Naive B cell (primary cell): Measurements from ENCODE around the gene FCGR3B. TPM values are rescaled to one million over a fixed set of nuclear protein-coding genes. Genes with fewer than 3 reads are reported as not detected.
"Not testable (repeated sequence)": the region's sequence is repeated elsewhere in the genome, so short reads cannot be mapped to it uniquely, and the experiment has no call there.

Experiments used
- ATAC-seq, 2 donors: fragments of 150-1000 bp; cut with Tn5 transposase; 2 replicates each; pipeline ENCODE4 v1.10.0; 2021; ENCODE audit warnings: low read depth in 2 of 2, mild to moderate bottlenecking in 2 of 2, moderate library complexity in 2 of 2
- DNase-seq: peaks from one replicate; pipeline ENCODE4 v3.0.0; 2022
- H3K27ac Mint-ChIP-seq, 6 donors: one replicate each; pipeline ENCODE4 v1.8.0; 2020 to 2022; ENCODE audit warnings: mild to moderate bottlenecking in 6 of 6, mixed read lengths in 6 of 6, moderate library complexity in 5 of 6, inconsistent platforms in 2 of 6
- H3K27me3 Mint-ChIP-seq, 3 donors: one replicate each; pipeline ENCODE4 v1.8.0; 2021 to 2022; ENCODE audit warnings: mixed read lengths in 3 of 3, mild to moderate bottlenecking in 1 of 3
- H3K36me3 Mint-ChIP-seq, 2 donors: one replicate each; pipeline ENCODE4 v1.8.0; 2020 to 2022; ENCODE audit warnings: mixed read lengths in 2 of 2, inconsistent platforms in 1 of 2, mild to moderate bottlenecking in 1 of 2
- H3K4me1 Mint-ChIP-seq, 3 donors: one replicate each; pipeline ENCODE4 v1.8.0; 2020 to 2022; ENCODE audit warnings: mixed read lengths in 3 of 3, inconsistent platforms in 1 of 3, mild to moderate bottlenecking in 1 of 3, moderate library complexity in 1 of 3
- H3K4me3 Mint-ChIP-seq, 8 donors: one replicate each; pipeline ENCODE4 v1.8.0; 2020 to 2022; ENCODE audit warnings: mild to moderate bottlenecking in 8 of 8, mixed read lengths in 8 of 8, moderate library complexity in 8 of 8, inconsistent platforms in 2 of 8
- H3K9me3 Mint-ChIP-seq, 7 donors: one replicate each; pipeline ENCODE4 v1.8.0; 2020 to 2022; ENCODE audit warnings: mixed read lengths in 7 of 7, mild to moderate bottlenecking in 5 of 7, inconsistent platforms in 2 of 7, moderate library complexity in 1 of 7
- polyA plus RNA-seq, 6 donors: library from polyadenylated mRNA; unstranded; fragments of 300-500 nt; fragmentation: Illumina TruSeq; gene quantifications; one replicate each; pipeline ENCODE4 v1.2.3, GENCODE V29; 2021; ENCODE audit warnings: low read depth in 6 of 6

Gene FCGR3B
- polyA plus RNA-seq, 6 donors from 2014 or later, result 0.27 to 9.4 (median 1.1) TPM; not detected in 2

DNA sequence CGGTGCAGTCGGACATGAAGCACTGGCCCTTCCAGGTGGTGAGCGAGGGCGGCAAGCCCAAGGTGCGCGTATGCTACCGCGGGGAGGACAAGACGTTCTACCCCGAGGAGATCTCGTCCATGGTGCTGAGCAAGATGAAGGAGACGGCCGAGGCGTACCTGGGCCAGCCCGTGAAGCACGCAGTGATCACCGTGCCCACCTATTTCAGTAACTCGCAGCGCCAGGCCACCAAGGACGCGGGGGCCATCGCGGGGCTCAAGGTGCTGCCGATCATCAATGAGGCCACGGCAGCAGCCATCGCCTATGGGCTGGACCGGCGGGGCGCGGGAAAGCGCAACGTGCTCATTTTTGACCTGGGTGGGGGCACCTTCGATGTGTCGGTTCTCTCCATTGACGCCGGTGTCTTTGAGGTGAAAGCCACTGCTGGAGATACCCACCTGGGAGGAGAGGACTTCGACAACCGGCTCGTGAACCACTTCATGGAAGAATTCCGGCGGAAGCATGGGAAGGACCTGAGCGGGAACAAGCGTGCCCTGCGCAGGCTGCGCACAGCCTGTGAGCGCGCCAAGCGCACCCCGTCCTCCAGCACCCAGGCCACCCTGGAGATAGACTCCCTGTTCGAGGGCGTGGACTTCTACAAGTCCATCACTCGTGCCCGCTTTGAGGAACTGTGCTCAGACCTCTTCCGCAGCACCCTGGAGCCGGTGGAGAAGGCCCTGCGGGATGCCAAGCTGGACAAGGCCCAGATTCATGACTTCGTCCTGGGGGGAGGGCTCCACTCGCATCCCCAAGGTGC lies 24.2 kb downstream of the FCGR3B start:
- H3K27me3 Mint-ChIP-seq, result peaks cover 13 to 38% (median 33%) of the 10 kb centered on the region in 3 donors
- ATAC-seq, result peak; percentile 10 to 25
- H3K27ac Mint-ChIP-seq, H3K9me3 Mint-ChIP-seq, DNase-seq, H3K4me3 Mint-ChIP-seq, H3K36me3 Mint-ChIP-seq, H3K4me1 Mint-ChIP-seq: not testable (repeated sequence)

DNA sequence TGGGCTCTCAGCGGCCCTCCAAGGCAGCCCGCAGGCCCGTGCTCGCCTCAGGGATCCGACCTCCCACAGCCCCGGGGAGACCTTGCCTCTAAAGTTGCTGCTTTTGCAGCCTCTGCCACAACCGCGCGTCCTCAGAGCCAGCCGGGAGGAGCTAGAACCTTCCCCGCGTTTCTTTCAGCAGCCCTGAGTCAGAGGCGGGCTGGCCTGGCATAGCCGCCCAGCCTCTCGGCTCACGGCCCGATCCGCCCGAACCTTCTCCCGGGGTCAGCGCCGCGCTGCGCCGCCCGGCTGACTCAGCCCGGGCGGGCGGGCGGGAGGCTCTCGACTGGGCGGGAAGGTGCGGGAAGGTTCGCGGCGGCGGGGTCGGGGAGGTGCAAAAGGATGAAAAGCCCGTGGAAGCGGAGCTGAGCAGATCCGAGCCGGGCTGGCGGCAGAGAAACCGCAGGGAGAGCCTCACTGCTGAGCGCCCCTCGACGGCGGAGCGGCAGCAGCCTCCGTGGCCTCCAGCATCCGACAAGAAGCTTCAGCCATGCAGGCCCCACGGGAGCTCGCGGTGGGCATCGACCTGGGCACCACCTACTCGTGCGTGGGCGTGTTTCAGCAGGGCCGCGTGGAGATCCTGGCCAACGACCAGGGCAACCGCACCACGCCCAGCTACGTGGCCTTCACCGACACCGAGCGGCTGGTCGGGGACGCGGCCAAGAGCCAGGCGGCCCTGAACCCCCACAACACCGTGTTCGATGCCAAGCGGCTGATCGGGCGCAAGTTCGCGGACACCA lies 25.0 kb downstream of the FCGR3B start:
- not testable (repeated sequence) for H3K4me1 Mint-ChIP-seq, H3K27ac Mint-ChIP-seq, DNase-seq, H3K4me3 Mint-ChIP-seq, H3K36me3 Mint-ChIP-seq, H3K9me3 Mint-ChIP-seq
- H3K27me3 Mint-ChIP-seq, result peaks cover 13 to 41% (median 33%) of the 10 kb centered on the region in 3 donors
- ATAC-seq, result peak; percentile 36 to 55

DNA sequence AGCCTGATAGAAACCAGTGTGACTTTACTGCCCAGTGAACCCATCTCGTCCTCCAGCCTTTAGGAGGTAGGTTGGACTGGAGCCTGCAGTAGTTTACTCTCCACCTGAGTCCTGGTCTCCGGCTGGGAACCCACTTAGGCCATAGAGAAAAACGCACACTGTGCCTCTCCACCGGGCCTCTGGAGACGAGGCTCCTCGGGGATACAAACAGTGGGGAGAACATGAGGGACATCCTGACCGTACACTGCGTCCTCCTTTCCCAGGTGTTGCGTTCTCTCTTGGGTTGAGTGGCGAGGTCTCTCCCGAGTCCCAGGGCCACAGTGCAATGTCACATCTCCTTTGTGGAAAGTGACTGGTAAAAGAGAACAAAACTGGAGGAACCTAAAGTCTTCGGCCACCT lies 26.0 kb downstream of the FCGR3B start:
- not testable (repeated sequence) for H3K4me3 Mint-ChIP-seq, ATAC-seq

DNA sequence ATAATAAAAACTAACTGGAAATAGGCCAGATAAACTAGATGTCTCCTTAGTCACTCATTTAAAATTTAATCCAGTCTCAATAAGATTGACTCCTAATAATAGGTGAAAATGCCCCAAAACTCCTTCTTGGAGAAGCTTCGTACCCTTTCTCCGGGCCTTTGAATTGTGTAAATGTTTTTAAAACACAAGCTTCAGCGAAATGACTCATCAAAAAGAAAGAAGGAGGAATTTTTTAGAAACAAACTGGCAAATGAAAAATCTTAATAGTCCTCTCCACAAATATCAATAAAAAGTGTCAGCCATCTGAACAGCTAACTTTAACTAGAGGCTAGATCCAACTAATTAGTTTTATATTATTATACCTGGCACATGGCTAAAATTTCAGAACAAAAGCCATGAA lies 33.9 kb downstream of the FCGR3B start:
- H3K4me1 Mint-ChIP-seq, H3K27me3 Mint-ChIP-seq, H3K9me3 Mint-ChIP-seq, DNase-seq, H3K27ac Mint-ChIP-seq, ATAC-seq, H3K36me3 Mint-ChIP-seq, H3K4me3 Mint-ChIP-seq: not testable (repeated sequence)

More for the DNA sequence above, 26.0 kb downstream of the FCGR3B start:
- not testable (repeated sequence) for H3K36me3 Mint-ChIP-seq, H3K4me1 Mint-ChIP-seq, DNase-seq, H3K27ac Mint-ChIP-seq, H3K9me3 Mint-ChIP-seq
- H3K27me3 Mint-ChIP-seq, result peaks cover 13 to 37% (median 33%) of the 10 kb centered on the region in 3 donors

DNA sequence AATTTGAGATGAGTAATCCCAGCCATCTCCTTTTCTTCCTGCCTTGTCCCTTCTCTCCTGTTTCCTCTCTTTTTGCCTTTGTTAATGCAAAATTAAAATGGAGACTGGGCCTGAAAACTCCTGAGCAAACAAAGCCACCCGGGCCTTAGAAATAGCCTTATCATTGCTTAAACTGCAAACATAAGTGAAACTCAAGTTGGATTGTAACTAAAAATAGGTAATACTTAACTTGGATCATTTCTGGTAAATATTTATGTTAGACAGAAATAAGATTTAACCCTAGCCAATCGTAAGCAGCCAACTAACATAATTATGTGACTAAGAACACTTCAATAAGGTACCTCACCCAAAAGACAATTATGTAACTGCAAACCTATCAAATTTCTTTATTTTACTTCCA lies 35.4 kb downstream of the FCGR3B start:
- H3K4me3 Mint-ChIP-seq, H3K36me3 Mint-ChIP-seq, H3K4me1 Mint-ChIP-seq, H3K27ac Mint-ChIP-seq, DNase-seq, H3K27me3 Mint-ChIP-seq, H3K9me3 Mint-ChIP-seq, ATAC-seq: not testable (repeated sequence)

DNA sequence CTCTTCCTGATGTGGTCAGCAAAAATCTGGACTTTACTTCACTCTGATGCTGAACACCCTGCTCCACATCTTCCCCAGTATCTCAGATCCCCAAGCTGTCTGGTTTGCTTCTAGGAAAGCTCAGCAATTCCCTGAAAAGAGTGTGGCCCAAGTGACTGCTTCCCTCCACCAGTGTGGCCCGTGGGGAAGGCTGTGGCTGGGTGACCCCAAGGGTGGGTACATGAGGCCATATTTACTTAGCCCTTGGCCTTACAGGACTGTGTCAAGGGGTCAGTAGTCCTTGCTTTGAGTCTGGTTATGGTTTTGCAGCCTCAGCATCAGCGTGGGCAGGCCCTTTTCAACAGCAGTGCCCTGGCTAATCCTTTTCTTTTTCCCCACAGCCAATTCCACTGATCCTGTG lies 35.8 kb downstream of the FCGR3B start:
- H3K4me1 Mint-ChIP-seq, H3K27me3 Mint-ChIP-seq, H3K9me3 Mint-ChIP-seq, H3K4me3 Mint-ChIP-seq, H3K27ac Mint-ChIP-seq, DNase-seq, ATAC-seq, H3K36me3 Mint-ChIP-seq: not testable (repeated sequence)

DNA sequence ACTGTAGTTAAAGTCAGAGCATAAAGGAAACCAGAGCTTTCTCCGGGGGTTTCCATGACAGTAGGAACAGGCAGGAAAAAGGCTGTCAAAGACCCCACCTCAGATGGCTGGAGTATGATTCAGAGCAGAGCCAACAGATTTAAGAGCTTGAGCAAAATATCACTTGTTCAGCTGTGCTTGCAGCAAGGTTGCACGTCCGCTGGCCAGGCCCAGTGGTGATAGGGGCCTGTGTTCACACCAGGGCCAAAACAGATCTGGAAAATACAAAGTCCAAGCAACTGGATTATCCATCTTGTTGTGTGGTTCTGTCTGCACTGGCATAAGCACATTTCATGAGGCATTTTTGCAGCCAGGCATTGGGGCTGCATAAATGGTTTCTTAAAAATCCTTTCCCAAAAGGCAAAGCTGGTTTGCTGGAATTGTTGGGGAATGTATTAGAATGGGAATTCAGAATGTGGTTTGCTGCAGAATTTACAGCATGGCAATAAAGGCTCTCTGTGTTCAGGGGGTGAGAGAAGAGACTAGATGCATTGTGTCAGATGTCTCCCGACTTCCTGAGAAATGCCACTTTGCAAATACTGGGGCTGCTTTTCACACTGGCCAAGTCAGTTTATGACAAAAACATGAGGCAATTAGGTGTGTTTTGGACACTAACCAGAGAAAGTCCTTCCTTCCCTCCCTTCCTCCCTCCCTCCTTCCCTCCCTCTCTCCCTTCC lies 36.5 kb downstream of the FCGR3B start:
- H3K36me3 Mint-ChIP-seq, H3K9me3 Mint-ChIP-seq, H3K4me1 Mint-ChIP-seq, H3K27me3 Mint-ChIP-seq, DNase-seq, H3K27ac Mint-ChIP-seq, ATAC-seq, H3K4me3 Mint-ChIP-seq: not testable (repeated sequence)

DNA sequence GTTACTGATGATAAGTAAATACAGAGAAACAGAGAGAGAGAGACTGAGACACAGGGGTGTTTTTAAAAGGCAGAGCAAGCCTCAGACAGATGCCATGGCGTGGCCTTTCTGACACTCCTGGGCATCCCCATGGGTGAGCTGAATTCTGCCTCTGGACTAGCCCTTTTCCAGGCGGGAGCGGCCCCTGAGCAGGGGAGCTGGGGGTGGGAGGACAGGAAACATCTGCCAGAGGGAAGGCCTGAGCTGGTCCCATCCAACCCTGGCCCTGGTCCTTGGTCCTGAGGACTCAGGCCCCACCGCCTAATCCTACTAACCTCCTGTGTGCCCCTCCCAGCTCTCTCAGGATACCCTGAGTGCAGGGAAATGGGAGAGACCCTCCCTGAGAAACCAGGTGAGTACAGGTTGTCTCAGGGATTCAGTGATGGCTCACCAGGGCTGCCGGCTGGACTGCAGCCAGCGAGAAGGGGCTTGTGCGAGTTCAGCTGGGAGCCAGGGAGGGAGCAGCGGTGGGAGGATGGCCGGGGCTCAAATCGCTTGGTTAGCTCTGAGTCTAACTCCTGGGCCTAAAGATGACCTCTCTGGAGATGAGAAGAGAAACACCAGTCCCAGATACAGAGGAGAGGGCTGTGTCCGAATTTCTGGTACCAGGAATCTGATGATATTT lies 37.8 kb downstream of the FCGR3B start:
- DNase-seq, H3K4me1 Mint-ChIP-seq, ATAC-seq, H3K36me3 Mint-ChIP-seq, H3K9me3 Mint-ChIP-seq, H3K27me3 Mint-ChIP-seq: not testable (repeated sequence)
- Mint-ChIP-seq H3K27ac (peak overlapping the region in 2 of 6 donors; percentile 69 to 85), H3K4me3 (peak overlapping the region in 1 of 8 donors; percentile 29)

DNA sequence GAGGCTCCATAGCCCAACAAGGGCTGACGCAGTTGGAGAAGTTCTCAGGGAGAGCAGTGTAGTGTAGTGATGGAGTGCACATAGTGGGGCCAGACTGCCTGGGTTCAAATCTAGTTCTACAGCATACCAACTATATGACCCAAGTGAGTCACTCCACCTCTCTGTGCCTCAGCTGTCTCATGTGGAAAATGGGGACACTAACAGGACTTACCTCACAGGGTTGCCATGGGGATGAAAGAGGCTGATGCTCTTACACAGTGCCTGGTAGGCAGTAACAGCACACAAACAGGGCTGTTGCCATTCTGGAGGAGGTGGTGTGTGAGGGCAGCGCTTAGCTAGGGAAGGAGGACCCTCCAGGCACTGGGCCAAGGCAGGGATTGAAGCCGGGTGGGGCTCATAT lies 38.4 kb downstream of the FCGR3B start:
- H3K4me1 Mint-ChIP-seq, DNase-seq, ATAC-seq, H3K27ac Mint-ChIP-seq, H3K36me3 Mint-ChIP-seq, H3K27me3 Mint-ChIP-seq, H3K4me3 Mint-ChIP-seq, H3K9me3 Mint-ChIP-seq: not testable (repeated sequence)

DNA sequence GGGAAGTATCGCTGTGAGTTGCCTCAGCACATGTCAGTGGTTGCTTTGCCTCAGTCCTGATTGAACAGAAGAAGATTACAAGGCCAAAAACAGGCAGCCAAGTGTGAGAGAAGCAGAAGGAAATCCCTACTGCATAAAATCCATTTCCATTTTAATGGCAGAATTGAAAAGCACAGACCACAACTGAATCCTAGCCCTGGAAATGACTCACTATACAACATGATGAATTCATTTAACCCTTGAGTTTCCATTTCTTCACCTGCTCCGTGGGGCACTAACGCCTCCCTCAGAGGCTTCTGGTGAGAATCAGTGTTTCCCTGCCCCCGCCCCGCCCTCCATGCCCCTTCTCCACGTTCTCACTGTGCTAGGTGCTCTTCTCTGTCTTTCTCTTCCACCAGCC lies 41.1 kb downstream of the FCGR3B start:
- H3K4me3 Mint-ChIP-seq, H3K36me3 Mint-ChIP-seq, H3K9me3 Mint-ChIP-seq, ATAC-seq, H3K27ac Mint-ChIP-seq, H3K4me1 Mint-ChIP-seq, DNase-seq, H3K27me3 Mint-ChIP-seq: not testable (repeated sequence)

DNA sequence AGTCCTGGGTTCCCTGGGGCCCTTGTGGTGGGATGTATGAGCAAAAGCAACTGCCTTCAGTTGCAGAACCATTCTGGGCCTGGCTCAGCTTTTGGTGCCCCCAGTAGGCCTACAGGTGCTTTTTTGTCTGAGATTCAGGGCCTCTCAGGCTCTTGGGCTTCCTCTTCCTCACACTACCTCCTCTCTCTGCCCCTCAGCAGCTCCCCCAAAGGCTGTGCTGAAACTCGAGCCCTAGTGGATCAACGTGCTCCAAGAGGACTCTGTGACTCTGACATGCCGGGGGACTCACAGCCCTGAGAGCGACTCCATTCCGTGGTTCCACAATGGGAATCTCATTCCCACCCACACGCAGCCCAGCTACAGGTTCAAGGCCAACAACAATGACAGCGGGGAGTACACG lies 41.6 kb downstream of the FCGR3B start:
- H3K27ac Mint-ChIP-seq, ATAC-seq, DNase-seq, H3K9me3 Mint-ChIP-seq, H3K4me1 Mint-ChIP-seq, H3K36me3 Mint-ChIP-seq, H3K27me3 Mint-ChIP-seq: not testable (repeated sequence)
- peak overlapping the region in 1 of 8 donors; percentile 10 for H3K4me3 Mint-ChIP-seq

DNA sequence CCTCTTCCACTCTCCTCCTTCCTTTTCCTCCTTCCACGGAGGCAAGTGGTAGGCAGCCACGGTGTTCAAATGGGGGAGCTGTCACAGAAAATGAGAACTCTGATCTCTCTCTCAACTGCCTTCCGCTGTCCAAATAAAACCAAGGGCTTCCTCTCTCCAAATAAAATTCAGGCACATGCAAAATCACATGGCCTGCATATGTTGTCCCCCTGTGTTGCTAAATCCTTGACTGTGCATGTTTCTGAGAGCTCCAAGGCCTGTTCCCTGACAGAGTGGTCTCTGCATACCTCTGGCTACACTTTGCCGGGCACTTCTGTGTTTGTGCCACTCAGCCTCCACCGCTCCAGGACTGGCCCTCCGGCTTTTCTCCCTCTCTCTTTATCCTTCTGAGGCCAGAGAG lies 42.4 kb downstream of the FCGR3B start:
- H3K27ac Mint-ChIP-seq, H3K9me3 Mint-ChIP-seq, H3K4me3 Mint-ChIP-seq, H3K36me3 Mint-ChIP-seq, H3K4me1 Mint-ChIP-seq, H3K27me3 Mint-ChIP-seq, DNase-seq, ATAC-seq: not testable (repeated sequence)

DNA sequence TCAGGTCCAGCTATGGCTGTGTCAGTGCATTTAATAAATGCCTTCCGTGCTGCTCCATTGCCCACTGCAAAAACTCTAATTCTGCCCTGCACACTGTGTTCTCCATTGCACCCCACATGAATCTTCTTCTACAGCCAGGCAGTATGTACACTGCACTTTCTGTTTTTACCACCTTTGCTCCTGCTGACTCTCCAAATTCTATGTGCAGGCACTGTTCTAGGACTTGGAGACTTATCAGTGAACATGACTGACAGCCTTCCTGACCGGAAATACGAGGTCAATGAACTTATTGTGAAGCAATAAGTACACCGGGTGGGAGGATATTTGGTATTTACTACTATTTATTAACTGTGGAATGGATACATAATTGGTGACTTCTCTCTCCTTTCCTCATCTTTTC lies 48.1 kb downstream of the FCGR3B start:
- H3K4me3 Mint-ChIP-seq, result peak overlapping the region in 1 of 8 donors; percentile 55
- H3K27me3 Mint-ChIP-seq, H3K36me3 Mint-ChIP-seq, DNase-seq, H3K9me3 Mint-ChIP-seq, H3K4me1 Mint-ChIP-seq, ATAC-seq, H3K27ac Mint-ChIP-seq: not testable (repeated sequence)
